D721Med (cell line): ENCODE data around the gene AMMECR1.
"Not testable (repeated sequence)": the region's sequence is repeated elsewhere in the genome, so short reads cannot be mapped to it uniquely, and the experiment has no call there.

Experiments used
- DNase-seq: peaks from one replicate; pipeline ENCODE4 v3.0.0; 2011; ENCODE audit warnings: low spot score; ENCODE audit not compliant: insufficient read length
- FAIRE-seq: peaks from 2 replicates; lab custom pipeline; 2011; peaks lifted over from hg19 to GRCh38; lab: Jason Lieb, UNC
- CTCF ChIP-seq: IDR thresholded peaks from 2 replicates; pipeline ENCODE4 v1.5.1; 2012; ENCODE audit warnings: mild to moderate bottlenecking, control low read depth; ENCODE audit not compliant: insufficient read depth; ENCODE audit errors: missing control alignments

The AMMECR1 gene

GRCh38 chrX:110338935-110339334, 21.1 kb upstream of the AMMECR1 start:
- no peak for TF ChIP-seq CTCF
- FAIRE-seq (no peak), DNase-seq (no peak)

GRCh38 chrX:110333458-110333857, 15.6 kb upstream of the AMMECR1 start:
- DNase-seq, FAIRE-seq: not testable (repeated sequence)

DNA sequence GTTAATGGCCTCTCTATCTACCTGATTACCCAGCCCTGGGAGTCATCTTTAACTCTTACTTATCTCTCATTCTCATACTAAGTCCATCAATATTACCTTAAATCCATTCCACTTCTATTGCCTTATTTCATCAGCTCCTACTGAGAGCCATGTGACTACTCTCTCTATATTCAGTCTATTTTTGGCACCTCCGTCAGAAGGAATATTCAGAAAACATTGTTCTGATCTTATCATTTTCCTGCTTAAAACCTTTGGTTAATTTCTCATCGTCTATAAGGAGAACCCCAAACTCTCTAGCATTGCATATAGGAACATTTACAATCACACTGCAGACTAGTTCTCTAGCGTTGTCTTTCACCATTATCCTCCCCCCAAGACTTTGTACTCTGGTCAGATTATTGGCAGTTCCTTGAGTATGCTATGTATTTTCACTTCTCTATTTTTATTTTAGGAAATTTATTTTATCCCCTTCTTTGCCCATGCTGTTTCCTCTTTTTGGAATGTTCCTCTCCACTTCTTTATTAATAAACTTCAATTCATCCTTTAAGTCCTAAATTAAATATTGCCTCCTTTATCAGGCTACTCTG, 13.7 kb upstream of the AMMECR1 start:
- no peak for TF ChIP-seq CTCF
- no peak for FAIRE-seq
- DNase-seq, result no peak

DNA sequence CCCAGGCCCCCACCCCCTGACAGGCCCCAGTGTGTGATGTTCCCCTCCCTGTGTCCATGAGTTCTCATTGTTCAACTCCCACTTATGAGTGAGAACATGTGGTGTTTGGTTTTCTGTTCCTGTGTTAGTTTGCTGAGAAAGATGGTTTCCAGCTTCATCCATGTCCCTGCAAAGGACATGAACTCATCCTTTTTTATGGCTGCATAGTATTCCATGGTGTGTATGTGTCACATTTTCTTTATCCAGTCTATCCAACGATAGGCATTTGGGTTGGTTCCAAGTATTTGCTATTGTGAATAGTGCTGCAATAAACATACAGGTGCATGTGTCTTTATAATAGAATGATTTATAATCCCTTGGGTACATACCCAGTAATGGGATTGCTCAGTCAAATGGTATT, 10.7 kb upstream of the AMMECR1 start:
- FAIRE-seq, DNase-seq: not testable (repeated sequence)

- TF ChIP-seq CTCF, result no peak
- DNase-seq, result no peak
- FAIRE-seq, result no peak
Measured at GRCh38 chrX:110327336-110327735, 9.5 kb upstream of the AMMECR1 start.

DNA sequence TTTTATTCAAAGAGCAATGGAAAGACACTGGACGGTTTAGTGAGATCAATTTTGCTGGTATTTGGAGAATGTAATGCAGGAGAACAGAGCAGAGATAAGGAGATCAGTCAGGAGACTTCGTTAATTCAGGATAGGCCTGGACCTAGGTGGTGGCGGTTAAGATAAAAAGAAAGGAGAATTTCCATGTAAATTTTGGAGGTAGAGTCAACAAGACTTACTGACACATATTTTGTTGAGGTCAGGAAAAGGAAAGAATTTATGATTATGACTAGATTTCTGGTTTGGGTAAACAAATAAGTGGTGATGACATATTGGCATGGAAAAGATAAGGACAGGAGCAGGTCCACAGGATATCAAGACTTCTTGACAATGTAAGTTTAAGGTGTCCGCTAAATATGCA, 8.8 kb upstream of the AMMECR1 start:
- DNase-seq, result no peak
- FAIRE-seq, result no peak

GRCh38 chrX:110322603-110323002, 4.7 kb upstream of the AMMECR1 start:
- TF ChIP-seq CTCF, result no peak
- DNase-seq, result no peak
- FAIRE-seq, result no peak

More for the DNA sequence above, 8.8 kb upstream of the AMMECR1 start:
- TF ChIP-seq CTCF, result no peak

DNA sequence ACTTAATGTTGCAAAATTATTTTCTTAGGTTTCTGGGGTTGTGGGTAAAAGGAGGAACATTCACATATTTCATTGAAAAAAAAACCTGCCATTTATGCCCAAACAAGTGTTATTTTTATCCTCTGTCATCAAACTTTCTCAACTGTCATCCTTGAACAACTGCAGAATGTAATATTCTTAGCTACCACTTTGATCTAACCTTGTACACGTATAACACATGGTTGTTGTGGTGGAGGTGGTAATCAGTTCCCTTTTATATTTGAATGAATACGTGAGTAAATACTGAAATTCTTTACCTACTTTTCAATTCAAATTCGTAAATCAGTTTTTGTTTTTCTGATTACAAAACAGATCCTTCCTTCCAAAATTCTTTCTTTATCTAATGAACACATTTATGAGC, 3.8 kb upstream of the AMMECR1 start:
- DNase-seq (no peak), FAIRE-seq (peak; percentile 58)
- TF ChIP-seq CTCF, result no peak
